Amniotic stem cell (primary cell): ENCODE measurements around the gene FLT3.
"Not testable (repeated sequence)": the region's sequence is repeated elsewhere in the genome, so short reads cannot be mapped to it uniquely, and the experiment has no call there.

Experiments used
- DNase-seq: peaks from one replicate; lab custom pipeline; 2025; lab: John Stamatoyannopoulos, UW

The FLT3 gene

DNA sequence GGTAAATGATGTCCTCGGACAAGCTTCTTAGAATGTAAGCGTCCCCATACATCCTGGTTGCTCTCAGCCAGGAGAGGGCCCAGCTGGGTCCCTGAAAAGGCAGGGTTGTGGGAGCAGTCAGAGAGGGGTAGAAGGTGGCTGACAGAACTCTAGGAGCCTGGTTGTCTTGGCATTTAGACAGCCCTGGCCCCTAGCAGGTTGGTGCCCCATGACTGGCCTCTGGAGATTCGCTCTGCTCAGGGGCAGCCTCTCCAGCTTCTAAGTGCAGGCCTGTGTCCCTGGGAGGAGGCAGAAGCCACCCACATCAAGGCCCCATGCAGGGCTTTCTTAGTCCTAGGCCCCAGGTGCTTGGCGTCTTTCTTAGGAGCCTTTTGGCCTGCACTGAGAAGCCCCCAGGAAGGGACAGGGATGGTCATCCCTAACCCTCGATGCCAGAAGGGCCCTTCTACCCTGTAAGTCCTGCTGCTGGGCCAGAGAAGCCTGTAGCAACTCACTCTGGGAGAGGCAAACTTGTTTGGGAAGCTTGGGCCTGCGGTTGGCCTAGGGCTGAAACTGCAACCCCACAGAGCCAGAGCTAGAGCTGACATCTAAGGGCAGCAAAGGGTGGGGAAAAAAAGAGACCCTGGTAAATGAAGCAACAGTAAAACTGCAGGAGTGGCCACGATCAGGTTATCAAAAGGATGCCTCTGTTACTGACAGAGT is 128.4 kb downstream of the FLT3 start:
- no peak for DNase-seq

DNA sequence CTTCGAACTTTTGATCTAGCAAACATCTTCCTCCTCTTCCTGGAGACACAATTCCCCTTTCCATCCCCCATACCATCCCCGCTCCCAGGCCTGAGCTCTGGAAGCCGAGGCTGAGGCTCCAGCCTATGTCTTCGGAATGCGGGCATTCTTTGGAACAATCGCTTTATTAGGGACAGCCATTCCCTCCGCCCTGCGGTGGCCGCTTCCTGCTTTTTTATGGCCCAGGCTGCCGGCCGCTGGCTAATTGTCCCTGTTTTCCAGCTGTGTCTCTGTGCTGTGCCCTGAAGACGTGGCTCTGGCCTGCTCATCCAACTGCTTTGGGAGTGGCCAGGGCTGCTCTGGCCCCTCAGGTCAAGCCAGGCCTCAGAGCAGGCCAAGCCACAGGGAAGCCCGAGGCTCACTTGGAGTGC is 129.1 kb downstream of the FLT3 start:
- DNase-seq, result no peak

DNA sequence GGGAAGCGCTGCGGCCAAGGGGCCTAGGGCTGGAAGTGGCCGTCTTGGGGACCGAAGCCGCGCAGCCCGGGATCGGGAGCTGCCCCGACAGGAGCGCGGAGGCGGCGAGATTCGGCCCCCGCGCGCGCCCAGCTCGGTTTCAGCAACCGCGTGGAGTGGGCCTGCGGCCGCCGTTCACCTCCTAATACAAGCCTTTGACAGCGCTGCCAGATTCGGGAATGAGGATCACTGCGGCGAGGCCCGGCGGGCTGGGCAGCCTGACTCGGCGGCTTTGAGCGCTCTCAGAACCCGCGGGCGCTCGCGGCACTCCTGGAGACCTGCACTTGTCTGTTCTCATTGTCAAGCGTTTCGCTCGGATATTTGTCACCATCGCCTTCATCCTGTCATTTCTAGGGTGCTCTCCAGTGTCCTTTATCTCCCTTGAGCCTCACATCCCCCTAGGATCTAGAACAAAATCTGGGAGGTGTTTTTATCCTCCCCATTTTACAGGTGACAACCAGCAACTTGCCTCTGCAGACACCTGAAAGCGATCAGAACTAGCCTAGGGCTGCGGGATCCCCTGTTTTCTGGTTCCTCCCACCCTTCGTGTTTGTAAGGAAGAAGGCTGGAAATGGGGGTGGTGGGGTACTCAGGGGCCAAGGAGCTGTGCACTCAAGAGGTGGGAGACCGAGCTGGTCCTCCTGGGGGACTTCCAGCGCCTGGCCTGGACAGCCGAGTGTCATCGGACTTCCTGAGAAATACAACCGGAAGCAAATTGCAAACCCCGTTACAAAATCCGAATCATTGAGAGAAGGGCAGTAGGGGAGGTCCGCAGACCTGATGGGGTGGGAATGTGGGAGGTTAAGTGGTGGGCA is 129.8 kb downstream of the FLT3 start:
- no peak for DNase-seq

DNA sequence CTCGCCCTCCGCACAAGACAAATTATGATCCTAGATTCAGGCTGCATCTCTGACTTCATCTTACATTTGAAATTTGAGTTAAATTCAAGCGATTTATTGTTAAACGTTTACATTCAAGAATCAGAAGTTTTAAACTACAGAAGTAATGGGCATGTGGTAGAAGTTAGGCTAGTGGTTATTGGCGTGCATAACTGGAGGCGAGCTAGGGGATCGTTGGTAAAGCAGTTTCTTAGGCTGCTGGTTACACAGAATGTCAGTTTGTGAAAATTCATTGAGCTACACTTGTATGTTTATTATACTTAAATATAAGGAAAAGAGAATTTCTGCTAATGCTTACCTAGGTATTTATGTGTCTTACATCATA is 130.5 kb downstream of the FLT3 start:
- DNase-seq, result no peak

DNA sequence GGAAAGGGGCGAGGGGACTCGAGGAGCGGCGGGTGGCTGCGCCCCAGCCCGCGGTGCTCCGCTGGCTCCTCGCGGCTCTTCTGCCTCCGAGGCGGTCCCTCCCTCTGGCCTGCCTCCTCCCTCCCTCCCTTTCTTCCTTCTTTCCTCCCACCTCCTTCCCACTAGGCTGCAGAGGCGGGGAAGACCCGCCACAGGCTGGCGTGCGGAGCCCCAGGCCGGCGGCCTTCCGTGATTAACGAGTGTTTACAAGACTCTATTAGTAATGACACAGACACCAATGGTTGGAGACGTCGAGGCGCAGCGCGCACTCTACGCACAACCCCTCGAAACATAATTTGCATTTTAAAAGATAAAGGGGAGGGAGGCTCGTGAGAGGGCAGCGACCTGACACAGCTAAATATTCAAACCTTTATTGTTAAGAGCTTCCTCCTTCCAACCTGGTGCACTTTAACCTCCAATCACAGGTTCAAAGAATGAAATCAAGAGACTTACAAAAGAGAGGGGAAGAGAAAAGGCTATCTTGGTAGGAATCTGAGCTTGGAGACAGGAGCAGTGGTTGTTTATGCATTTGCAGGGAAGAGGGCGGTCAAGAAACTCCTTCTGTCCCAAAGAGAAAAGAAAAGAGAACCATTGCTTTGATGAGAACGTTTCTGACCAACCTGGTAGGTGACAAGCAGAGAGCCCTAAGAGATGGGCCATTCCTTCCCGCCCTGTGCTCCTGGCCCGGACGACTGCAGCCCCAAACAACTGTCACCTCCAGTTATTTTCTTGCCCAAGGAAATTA is 131.1 kb downstream of the FLT3 start, which contains the start of gene CDX2:
Gene CDX2, minus strand, starts transcription at position 234 of the 784 bp plus-strand sequence. CDS start 309 bp downstream, outside the sequence.
- no peak for DNase-seq

DNA sequence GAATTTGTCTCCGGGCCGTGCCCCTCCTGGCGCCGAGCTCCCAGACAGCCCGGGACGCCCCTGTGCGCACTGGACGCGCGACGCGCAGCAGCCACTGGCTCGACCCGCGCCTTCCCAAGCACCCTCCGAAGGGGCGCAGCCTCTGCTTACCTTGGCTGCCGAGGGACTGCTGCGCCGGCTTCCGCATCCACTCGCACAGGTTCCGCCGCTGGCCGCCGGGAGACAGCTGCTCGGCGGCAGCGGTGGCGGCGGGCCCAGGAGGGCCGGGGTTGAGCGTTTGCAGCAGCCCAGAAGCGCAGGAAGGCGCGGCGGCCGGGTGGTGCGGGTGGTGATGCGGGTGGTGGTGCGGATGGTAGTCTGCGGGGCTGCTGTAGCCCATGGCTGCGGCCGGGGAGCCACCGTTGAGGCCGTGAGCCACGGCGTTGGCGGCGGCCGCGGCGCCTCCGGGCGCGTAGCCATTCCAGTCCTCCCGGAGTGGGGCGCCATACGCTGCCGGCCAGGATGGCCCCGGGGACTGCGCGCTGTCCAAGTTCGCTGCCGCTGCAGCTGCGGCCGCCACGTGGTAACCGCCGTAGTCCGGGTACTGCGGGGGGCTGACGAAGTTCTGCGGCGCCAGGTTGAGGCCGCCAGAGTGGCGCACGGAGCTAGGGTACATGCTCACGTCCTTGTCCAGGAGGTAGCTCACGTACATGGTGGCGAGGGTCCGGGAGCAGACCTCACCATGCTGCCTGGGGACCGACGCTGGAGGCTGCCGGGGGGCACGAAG is 131.9 kb downstream of the FLT3 start:
- DNase-seq, result no peak

DNA sequence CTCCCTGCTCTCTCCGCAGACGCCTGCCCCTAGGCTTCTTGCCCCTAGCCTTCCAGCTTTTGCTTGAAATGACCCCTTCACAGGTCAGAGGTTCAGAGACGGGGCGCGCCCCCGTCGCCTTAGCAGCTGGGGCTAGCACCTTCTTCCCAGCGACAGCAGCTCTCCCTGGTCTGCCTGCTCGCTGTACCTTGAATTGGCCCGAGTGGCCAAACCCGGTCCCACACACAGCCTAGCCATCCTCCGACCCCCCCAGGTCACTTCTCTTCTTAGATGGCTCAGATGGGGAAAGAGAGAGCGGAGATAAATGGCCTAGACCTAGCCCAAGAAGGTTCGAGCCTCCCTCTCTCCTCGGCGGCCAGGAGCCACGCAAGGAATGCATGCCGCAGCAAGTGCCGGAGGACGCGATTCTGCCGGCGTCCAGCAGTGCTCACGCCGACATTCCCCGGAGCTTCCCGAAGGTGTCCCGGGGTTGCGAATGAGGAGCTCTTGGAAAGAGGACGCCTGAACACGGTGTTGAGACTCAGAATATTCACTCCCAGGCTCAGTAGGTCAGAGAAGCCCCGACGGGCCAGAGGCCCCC is 132.6 kb downstream of the FLT3 start:
- no peak for DNase-seq

DNA sequence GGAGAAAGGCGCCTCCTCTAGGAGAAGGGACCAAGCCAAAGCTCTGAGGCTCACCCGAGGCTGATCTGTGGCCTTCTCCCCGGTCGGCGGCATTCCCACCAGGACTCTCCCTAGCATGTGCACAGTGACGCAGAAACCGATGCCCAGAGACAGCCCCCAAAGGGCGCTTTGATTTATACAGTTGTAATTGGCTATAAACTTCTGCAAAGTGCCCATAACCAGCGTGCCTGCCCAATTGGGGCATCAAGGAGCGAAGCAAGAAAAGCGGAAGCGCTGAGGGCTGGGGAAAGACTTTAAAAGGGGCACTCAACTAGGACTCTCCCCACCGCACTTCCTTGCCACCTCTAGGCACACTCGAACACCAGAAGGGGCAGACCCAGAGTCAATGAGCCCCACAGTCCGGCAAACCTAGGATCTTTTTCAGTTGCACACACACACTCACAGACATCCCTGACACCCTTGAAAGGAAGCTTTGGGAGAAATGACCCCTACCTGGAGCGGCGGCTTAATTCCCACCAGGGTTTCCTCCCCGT is 133.1 kb downstream of the FLT3 start:
- DNase-seq, result no peak

DNA sequence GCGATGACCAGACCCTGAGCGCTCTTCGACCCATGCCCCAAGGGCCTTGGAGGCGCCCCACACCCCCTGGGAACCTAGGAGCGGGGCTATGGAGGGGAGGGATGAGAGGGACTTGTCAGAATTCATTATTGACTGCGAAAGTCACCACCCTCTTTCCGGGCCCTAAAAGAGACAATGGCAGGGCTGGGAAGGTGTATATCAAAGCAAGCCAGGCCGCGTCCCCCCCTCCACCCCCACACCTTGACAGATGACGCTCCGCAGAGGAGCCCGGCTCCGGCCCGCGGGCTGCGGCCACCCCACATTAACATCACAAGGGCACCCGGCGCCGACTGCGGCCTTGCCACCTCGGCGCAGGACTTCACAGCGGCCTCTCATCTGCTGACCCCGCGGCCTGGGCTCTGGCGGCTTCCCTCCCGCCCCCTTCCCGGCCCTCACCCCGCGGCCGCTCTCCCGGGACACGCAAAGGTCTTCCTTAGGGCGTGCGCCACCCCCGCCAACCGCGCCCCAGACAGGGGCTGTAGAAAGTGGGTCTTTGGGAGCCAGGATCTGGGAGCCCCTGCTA is 133.7 kb downstream of the FLT3 start:
- no peak for DNase-seq

DNA sequence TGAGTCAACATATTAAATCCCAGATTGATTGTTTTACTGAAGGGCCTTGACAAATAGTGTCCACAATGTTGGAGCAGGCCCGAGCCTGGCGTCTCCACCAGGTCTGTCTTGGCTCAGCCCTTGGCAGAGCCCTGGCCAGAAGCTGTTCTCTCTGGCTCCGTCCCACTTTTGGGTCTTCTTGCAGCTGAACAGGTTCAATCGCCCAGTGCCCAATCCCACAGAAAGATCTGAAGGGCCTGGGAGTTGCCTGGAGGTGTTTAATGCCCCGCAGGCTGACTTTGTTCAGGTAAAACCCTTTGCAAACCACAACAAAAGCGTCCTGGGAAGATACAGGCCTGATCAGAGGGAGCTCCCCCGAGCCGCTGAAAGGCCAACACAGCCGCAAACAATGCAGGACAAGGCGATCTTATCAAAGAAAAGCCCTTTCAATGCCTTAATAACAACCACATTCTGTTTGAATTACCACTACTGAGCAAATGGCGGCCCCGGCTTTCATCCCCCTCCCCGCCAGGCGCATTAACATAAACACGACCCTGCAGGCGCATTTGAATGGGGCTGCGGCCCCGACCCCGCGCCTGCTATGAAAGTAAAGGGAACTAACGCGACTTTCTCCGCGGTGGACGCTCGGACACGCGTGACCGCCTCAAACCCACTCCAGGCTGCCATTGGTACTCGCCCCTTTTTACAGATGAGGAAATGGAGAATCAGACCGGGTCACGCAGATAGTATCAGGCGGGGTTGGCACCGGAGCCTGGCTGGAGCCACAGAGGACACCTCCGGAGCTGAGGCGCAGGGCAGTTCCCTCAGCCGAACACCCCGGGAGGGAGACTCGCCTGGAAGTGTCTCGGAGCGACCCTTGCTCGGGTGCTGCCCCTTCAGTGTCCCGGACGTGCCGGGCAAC is 134.4 kb downstream of the FLT3 start:
- no peak for DNase-seq

DNA sequence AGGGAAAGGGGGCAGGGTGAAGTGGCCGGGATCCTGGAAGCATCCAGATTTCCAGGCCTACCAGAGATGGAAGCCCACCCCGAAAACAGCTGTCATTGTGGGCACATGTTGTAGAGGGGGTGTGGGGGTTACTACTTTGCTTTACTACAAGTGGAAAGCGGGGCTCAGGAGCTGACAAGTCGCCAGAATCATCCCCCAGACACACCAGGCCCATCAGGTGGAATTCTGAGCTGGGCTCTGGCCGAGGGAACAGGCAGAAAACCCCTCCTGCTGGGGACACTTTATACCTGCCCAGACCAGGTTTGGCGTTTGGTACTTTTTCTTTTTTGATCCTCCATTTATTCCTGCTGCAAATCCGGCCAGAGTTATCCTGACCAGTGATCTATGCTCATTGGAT is 135.0 kb downstream of the FLT3 start:
- DNase-seq, result no peak

DNA sequence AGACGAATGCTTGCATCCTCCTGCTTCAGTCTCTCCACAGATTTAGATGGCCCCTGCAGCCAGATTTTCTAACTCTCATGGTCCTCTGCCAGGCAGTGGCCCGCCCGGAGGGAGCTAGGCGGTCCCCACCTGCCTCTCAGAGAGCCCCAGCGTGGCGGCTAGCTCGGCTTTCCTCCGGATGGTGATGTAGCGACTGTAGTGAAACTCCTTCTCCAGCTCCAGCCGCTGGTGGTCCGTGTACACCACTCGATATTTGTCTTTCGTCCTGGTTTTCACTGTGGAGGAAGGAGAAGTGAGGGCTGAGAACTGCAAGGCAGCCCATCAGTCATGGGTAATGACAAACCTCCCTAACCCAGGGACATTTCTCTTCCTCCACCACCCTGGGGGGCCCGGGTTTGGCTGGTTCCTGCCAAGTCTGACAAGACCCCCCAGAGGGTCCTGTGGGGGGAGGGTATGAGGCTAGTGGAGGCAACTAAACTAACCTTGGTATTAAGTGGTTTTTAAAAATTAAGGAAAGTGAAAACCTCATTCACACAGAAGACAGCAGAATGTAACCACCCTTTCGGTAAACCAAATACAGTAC is 135.5 kb downstream of the FLT3 start:
- no peak for DNase-seq

DNA sequence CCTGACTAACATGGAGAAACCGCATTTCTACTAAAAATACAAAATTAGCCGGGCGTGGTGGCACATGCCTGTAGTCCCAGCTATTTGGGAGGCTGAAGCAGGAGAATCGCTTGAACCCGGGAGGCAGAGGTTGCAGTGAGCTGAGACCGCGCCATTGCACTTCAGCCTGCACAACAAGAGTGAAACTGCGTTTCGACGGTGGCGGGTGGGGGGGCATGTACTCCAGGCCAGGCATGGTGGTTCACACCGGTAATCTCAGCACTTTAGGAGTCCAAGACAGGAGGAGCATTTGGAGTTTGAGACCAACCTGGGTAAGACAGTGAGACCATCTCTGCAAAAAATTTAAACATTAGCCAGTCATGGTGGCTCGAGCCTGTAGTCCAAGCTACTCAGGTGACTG is 136.2 kb downstream of the FLT3 start:
- DNase-seq, result not testable (repeated sequence)

DNA sequence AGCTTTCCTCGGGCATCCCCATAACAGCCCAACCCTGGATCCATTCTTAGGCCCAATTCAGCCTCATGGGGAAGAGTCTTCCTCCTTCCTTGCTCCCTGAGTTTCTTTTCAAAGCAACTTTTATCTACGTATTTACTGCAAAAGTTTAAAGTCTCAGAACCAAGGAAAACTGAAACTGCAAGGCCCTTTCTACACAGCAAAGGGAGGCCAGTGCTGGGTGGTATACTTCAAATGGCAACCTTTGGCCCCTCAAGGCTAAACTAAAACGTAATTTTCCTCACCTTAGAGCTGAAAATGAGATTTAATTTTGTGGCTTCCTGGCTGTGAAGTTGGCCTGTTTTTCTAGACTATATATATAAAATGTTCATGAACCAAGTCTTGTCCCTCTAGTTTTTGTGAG is 136.9 kb downstream of the FLT3 start:
- DNase-seq, result no peak

DNA sequence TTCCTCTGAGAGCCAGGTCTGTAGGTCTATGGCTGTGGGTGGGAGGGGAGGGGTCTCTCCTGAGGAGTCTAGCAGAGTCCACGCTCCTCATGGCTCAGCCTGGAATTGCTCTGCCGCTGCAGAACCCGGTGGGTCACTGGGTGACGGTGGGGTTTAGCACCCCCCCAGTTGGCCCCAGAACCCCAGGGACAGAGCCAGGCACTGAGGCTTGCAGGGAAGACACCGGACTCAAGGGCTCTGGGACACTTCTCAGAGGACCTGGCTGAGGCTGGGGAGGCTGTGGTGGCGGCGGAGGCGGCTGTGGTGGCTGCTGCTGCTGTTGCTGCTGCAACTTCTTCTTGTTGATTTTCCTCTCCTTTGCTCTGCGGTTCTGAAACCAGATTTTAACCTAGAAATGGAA is 137.4 kb downstream of the FLT3 start:
- DNase-seq, result no peak

DNA sequence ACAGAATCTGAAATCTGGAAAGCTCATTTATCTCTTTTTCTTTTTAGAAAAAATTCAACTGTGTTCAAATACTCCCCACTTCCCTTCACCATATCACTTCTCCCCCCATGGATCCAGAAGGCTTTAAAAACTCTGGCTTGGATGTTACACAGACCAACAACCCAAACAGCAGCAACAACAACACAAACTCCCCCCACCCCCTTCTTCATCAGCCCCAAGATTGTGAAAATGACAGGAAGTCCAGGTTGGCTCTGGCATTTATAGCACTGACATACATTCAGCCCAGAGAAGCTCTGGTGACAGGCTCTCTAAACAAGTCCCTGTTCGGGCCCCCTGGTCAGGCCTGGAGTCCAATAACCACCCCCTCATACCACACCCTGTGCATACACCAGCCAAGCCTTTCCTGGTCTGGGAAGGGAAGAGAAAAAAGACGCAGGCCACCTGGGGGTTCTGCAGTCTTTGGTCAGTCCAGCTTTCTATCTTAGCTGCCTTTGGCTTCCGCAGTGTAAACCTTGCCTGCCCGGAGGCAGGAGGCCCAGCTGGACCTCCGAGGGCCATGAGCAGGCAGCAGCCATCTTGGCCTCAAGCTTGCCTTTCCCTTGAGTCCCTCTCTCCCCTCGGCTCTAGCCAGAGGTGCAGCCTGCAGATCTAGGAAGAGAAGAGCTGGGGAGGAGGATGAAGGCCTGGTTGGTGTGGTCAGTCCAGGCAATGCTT is 138.1 kb downstream of the FLT3 start:
- DNase-seq, result no peak

DNA sequence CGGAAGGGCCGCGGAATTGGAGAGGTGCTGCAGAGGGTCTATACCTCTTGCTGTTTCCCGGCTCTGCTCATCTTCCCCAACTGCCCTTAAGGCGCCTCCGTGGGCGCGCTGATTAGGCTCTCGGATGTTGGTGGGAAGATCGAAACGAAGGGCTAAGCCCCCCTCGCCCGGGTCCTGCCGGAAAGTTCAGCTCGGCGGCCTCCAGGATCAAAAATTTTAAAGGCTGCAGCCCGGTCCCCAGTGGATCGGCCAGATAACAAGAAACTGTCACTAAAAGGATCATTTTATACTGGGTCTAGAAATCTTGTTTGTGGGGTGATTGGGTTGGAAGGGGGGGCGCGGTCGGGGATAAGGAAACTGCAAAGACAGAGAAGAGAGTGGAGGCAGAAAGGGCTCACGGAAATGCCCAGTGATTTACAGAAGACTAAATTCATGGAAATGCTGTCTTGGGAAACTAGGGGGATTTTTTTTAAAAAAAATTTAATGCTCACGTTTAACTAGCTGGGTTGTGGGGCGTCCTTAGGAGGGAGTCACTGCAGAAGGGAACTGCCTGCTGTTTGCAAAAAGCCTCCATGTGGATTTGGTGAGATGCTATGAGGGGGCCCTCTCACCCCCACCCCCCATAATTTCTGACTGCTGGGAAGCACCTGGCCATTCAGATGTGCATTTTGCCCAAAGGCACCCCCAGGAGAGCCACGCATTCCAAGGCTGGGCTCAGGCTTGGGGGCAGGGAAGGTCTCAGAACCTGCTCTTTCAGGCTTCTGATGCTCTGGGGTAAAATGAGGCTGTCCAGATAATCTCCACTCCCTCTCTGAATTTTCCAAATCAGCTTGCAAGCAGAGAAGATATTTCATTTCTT is 138.9 kb downstream of the FLT3 start:
- DNase-seq, result no peak
